PC-3 (cell line): ENCODE data around the gene SLC25A28.

ENCODE experiments used
- CTCF ChIP-seq: fragments of 300-600 bp; sonication (generic); conservative IDR thresholded peaks from 2 replicates; pipeline ENCODE4 v1.5.1; 2017; ENCODE audit warnings: antibody characterized with exemption, low read depth, mild to moderate bottlenecking, low read length
- EZH2 ChIP-seq: fragments of 300-600 bp; sonication (generic); IDR thresholded peaks from one replicate; pipeline ENCODE4 v1.6.1; 2017; ENCODE audit warnings: antibody characterized with exemption, mild to moderate bottlenecking, low read length; ENCODE audit not compliant: unreplicated experiment
- EZH2phosphoT487 ChIP-seq: fragments of 300-600 bp; sonication (generic); IDR thresholded peaks from 2 replicates; pipeline ENCODE4 v1.6.1; 2018; ENCODE audit warnings: mild to moderate bottlenecking, antibody characterized with exemption, low read length, borderline replicate concordance

- TF ChIP-seq CTCF = no peak
- TF ChIP-seq EZH2 = no peak
- TF ChIP-seq EZH2phosphoT487 = no peak
Measured at GRCh38 chr10:99590799-99591198, 29.4 kb downstream of the SLC25A28 start.
